NCI-H446 treated with DMSO at 0.1 percent for 48 hours (cell line): ENCODE data around the gene TLR2.

ENCODE experiments used
- DNase-seq: peaks from one replicate; lab custom pipeline; 2025; lab: John Stamatoyannopoulos, UW

TLR2 gene

DNA sequence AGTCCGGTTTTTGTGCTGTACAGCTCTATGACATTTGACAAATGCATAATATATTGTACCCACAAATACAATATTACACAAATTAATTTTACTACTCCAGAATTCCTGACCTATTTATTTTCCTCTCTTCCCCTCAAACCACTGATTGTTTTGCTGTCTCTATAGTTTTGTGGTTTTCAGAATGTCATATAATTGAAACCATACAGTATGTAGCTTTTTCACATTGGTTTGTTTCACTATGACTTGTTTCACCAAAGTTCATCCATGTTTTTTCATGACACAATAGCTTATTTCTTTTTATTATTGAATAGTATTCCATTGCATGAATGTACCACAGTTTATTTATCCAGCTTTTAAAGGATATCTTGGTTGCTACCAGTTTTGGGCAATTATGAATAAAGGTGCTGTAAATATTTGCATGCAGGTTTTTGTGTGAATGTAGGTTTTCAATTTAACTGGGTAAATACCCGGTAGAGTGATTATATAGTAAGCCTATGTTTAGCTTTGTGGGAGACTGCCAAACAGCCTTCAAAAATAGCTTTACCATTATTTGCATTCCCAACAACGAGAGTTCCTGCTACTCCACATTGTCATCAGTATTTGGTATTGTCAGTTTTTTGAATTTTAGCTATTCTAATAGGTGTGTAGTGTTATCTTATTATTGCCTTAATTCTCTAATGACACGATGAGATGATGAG, 49.8 kb downstream of the TLR2 start:
- DNase-seq = no peak

DNA sequence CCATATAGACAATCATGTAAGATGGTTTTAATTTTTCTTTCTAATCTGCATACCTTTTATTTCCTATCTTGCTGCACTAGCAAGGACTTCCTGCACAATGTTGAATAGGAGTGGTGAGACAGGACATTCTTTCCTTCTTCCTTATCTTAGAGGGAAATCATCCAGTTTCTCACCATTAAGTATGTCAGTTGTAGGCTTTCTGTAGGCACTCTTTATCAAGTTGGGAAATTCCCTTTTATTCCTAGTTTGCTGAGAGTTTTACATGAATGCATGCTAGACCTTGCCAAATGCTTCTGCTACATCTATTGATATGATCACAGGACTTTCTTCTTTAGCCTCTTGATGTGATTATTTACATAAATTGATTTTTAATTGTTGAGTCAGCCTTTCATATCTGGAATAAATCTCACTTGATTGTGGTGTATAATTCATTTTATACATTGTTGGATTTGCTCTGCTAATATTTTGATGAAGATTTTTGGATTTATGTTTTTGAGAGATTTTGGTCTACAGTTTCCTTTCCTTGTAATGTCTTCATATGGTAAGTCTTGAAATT, 51.9 kb downstream of the TLR2 start:
- no peak for DNase-seq

DNA sequence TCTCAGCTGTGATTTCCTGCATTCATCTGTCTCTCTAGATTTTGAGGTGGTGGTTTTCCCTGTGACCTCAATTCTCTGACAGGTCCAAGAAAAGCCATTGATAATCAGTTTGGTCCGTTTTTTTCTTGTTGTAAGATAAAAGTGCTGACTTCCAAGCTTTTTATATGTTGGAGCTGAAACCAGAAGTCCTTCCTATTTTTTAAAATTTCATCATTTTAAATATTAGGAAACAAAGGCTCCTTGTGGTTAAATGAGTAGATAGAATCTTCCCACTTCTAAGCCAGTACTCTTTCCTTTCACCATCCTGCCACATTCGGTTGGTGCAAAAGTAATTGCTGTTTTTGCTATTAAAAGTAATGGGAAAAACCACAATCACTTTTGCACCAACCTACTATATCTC, 57.5 kb downstream of the TLR2 start:
- no peak for DNase-seq

DNA sequence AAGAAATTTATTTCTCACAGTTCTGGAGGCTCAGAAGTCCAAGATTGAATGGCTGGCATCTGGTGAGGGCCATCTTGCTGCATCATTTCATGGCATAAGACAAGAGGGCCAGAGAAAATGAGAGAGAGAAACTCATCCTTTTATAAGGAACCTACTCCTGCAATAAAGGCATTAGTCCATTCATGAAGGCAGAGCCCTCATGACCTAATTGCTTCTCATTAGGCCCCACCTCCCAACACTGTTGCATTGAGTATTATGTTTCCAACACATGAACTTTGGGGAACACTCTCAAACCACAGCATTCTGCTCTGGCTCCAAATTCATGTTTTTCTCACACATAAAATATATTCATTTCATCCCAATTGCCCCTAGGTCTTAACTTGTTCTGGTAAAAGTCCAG, 61.6 kb downstream of the TLR2 start:
- no peak for DNase-seq

DNA sequence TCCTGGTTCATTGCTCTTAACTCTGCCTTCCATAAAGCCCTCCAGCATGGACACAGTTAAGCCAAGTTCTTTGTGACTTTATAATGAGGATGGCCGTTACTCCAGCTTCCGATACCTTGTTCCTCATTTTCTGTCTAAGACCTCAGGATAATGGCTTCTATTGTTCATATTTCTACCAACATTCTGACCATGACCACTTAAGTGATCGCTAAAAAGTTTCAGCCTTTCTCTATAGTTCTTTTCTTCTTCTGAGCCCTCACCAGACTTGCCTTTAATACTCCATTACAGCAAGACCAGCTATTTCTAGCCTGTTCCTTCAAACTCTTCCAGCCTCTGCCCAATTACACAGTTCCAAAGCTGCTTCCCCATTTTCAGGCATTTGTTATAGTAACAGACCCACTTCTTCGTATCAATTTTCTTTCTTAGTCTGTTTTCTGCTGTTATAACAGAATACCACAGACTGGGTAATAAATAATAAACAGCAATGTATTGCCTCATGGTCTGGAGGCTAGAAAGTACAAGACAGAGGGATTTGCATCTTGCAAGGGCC, 63.4 kb downstream of the TLR2 start:
- no peak for DNase-seq

DNA sequence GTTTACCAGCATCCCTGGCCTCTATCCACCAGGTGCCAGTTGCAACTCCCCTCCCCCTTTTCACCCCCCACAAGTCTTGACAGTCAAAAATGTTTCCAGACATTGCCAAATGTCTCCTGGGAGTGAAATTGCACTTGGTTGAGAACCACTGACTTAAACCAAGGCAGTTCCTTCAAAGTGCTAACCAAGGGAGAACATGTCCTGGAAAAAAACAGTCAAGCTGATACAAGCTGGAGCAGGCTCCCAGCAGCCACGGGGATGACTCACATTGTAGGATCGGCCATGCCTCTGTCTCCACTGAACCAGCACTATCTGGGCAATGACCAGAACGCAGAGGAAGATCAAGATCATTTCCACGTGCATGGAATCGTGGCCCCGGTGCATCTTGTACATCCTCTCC, 64.3 kb downstream of the TLR2 start:
- no peak for DNase-seq

DNA sequence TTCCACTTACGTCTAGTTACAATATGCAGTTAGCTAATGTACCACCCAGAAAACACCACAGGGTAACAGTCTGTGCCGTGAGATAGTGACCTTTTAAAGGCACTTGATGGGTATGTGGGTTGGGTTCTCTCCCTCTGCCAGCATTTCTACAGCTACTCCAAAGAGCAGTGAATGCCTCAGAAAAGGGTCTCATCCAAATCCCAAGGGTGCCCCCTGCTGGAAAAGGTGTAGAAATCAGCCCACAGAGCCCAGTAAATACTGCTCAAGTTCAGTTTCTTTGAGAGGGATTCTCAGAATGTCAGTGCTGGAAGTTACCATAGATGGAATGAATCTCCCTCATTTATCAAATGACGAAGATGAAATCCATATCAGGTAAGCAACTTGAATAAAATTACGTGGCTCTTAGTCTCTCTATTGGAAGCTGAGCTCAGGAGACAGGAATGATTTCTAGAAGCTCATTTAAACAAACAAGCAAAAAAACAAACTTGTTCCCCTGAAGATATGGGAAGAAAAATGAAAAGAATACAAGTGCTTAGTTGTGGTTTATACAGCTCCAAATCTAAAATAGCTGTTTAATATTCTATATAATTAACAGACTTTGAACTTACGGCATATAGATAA, 66.2 kb downstream of the TLR2 start:
- DNase-seq = peak; percentile 41

DNA sequence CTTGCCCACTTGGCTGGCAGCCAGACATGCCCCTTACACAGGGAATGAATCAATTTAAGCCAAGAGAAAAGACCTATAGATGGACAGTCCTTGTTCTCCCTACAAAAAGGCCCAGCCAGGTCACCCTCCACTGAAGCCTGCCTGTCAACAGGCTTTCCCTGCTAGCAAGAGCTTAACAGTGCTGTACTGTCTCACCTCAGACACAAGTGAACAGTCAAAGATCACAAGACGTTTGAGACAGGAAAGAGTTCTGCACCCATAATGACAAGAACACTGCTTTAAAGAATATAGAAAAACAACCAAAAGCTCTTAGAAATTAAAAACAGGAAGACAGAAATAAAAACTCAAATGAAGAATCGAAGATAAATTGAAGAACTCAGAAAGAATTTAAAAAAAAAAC, 71.1 kb downstream of the TLR2 start:
- DNase-seq = no peak
